Right lobe of liver (tissue), 6 donors: ENCODE results near the gene CGB3. TPM values are rescaled to one million over a fixed set of nuclear protein-coding genes. Genes with fewer than 3 reads are reported as not detected.
A peak's percentile ranks its signal among the peaks of the same experiment; 100 is the strongest.
"Not testable (repeated sequence)": the region's sequence is repeated elsewhere in the genome, so short reads cannot be mapped to it uniquely, and the experiment has no call there.

Experiments used
- ATAC-seq, 4 donors: fragments of 200-7000 bp; cut with Tn5 transposase; one replicate each; pipeline ENCODE4 v1.9.1; 2020; ENCODE audit warnings: mild to moderate bottlenecking in 4 of 4, moderate library complexity in 4 of 4
- DNase-seq, 3 donors: peaks; one replicate each; pipeline ENCODE4 v3.0.0-alpha.2; 2020
- H3K27ac ChIP-seq, 3 donors: fragments of 200-600 bp; one replicate each; pipeline ENCODE4 v1.8.0; 2022
- H3K27me3 ChIP-seq, 2 donors: fragments of 200-600 bp; one replicate each; pipeline ENCODE4 v1.8.0; 2022
- H3K36me3 ChIP-seq, 4 donors: fragments of 200-600 bp; sonication (generic) in 1 of 4; one replicate each; pipeline versions ENCODE4 v1.5.1 to v1.8.0; 2017 to 2022; ENCODE audit warnings: control low read depth in 1 of 4
- H3K4me1 ChIP-seq, 4 donors: fragments of 200-600 bp; sonication (generic) in 1 of 4; one replicate each; pipeline versions ENCODE4 v1.5.1 to v1.8.0; 2017 to 2022; ENCODE audit warnings: control low read depth in 1 of 4
- H3K4me3 ChIP-seq, 3 donors: fragments of 200-600 bp; one replicate each; pipeline ENCODE4 v1.8.0; 2022
- H3K9me3 ChIP-seq, 4 donors: fragments of 200-600 bp; sonication (generic) in 1 of 4; one replicate each; pipeline versions ENCODE4 v1.5.1 to v1.8.0; 2017 to 2022; ENCODE audit warnings: control low read depth in 1 of 4
- POLR2A ChIP-seq: fragments of 450-650 bp; IDR thresholded peaks from one replicate; pipeline ENCODE4 v1.6.1; 2017; ENCODE audit warnings: antibody characterized with exemption, mild to moderate bottlenecking
- WGBS: methylation state at CpG from one replicate; pipeline ENCODE4 v1.1.6; 2018; ENCODE audit warnings: low coverage, low lambda C conversion rate; ENCODE audit not compliant: insufficient coverage; ENCODE audit errors: missing lambda C conversion rate; 5-methylcytosine and 5-hydroxymethylcytosine counted together
- intact Hi-C, 2 donors: fragments of 100-400 bp; cut with DNase I; formaldehyde crosslinking; loops; one replicate each; pipeline versions ENCODE4 v1.11.2 to v1.14.1; 2022
- total RNA-seq, 6 experiments: library from RNA; depleted of rRNA in 2 of 6; stranded (reverse); fragments of >200 nt in 2 of 6; fragmentation: NEBNext Ultra II Directional in 3 of 6; extraction: Animal tissue kit (Norgen Biotek cat#: 25700) in 3 of 6; gene quantifications; one replicate each; pipeline versions ENCODE4 v1.1.0 to v1.2.4, GENCODE V29; 2016 to 2023
- TF ChIP-seq, protein P1 (sequence below), 4 donors: fragments of 200-600 bp in 3 of 4; fragments of 450-650 bp in 1 of 4; IDR thresholded peaks; one replicate each; pipeline versions ENCODE4 v1.5.1 to v1.8.0; 2016 to 2022; ENCODE audit warnings: antibody characterized with exemption in 4 of 4, mild to moderate bottlenecking in 2 of 4
- donor health status: DM: no; HTN: yes; CAD: no.
- donor health status: DM: no; HTN: no; CAD: no.
- donor health status: DM: no; HTN: no; CAD: no.
- donor health status: DM: no; HTN: yes; CAD: no.
- donor health status: DM: no; HTN: yes; CAD: no.

The CGB3 gene
- total RNA-seq, 6 experiments from 2014 or later = not detected

DNA sequence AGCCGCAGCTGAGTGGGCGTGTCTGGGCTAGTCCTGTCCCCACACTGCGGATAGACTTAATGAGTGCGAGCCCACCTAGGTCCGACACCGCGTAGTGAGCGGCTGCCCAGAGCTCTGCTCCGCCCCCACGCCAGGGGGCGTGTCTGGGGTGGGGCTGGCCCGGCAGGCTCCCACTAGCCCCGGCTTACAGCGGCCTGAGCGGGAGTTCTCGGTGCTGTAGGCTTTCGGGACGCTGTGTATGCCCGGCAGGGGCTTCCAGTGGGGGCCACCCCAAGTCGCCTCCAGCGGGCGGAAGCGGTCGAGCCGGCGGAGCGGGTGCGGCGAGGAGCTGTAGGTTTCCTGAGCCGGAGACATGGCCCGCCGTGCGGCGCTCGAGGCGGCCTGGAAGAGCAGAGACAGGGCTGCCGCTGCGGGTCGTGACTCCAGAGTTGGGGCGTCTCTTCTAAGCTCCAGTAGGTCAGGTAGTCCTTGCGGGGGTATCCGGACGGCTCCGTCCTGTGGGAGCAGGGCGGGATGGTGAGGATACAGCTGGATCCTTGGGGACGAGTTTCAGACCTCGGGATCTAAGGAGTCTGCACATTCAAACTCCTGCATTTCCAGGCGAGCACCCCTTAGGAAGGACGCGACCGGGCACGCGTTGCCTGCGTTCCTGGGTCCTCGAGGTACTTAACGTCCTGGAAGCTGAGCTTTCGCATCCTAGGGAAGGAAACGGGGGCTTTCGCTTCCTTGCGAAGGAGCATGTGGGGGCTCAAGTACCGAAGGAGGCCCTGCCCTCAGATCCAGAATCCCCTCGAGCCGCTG lies 32.2 kb upstream of the CGB3 start:
- ATAC-seq (peak; percentile 86 to 89 (median 88)), DNase-seq (peak; percentile 62 to 72 (median 71))
- Histone ChIP-seq H3K27ac (no peak overlapping the region), H3K9me3 (no peaks in the 10 kb centered on the region), H3K4me3 (peak overlapping the region; percentile 35 to 60 (median 43)), H3K36me3 (no peaks in the 10 kb centered on the region), H3K4me1 (peaks cover 0 to 9% (median under 1%) of the 10 kb centered on the region in 4 donors), H3K27me3 (no peaks in the 10 kb centered on the region)
- intact Hi-C loops = no loop called here
- WGBS = 0% methylated on average over 3 of the region's 63 CpGs
- no peak for TF ChIP-seq POLR2A
- TF ChIP-seq, protein P1, sequence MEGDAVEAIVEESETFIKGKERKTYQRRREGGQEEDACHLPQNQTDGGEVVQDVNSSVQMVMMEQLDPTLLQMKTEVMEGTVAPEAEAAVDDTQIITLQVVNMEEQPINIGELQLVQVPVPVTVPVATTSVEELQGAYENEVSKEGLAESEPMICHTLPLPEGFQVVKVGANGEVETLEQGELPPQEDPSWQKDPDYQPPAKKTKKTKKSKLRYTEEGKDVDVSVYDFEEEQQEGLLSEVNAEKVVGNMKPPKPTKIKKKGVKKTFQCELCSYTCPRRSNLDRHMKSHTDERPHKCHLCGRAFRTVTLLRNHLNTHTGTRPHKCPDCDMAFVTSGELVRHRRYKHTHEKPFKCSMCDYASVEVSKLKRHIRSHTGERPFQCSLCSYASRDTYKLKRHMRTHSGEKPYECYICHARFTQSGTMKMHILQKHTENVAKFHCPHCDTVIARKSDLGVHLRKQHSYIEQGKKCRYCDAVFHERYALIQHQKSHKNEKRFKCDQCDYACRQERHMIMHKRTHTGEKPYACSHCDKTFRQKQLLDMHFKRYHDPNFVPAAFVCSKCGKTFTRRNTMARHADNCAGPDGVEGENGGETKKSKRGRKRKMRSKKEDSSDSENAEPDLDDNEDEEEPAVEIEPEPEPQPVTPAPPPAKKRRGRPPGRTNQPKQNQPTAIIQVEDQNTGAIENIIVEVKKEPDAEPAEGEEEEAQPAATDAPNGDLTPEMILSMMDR (IDR thresholded peaks at IDR 0.05) = peak; percentile 9 to 44 (median 28)

- ATAC-seq, H3K4me3 ChIP-seq, H3K27me3 ChIP-seq, H3K36me3 ChIP-seq, H3K4me1 ChIP-seq, H3K27ac ChIP-seq, intact Hi-C loops, DNase-seq, H3K9me3 ChIP-seq: not testable (repeated sequence)
- WGBS = 75% methylated on average over 4 of the region's 24 CpGs
Observed at GRCh38 chr19:49050376-49051033, 26.4 kb upstream of the CGB3 start.

DNA sequence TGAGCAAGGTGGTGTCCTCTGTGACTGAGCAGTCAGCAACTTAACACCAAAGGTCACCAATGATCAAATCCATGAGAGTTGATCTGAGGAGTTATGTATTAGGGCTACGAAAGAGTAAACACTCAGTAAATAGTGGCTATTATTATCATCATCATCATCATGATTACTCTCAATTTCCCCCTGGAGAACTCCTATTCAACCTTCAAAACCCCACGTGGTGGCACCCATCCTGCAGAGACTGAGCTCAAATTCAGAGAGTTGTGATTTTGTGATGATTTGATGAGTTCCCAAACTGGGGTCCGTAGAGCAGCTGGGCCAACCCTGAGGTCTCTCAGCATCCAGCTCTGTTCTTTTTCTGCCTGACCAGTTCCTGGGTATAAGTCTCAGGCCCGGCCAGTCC lies 25.7 kb upstream of the CGB3 start:
- H3K9me3 ChIP-seq, intact Hi-C loops, H3K36me3 ChIP-seq, H3K4me1 ChIP-seq, H3K4me3 ChIP-seq, ATAC-seq, H3K27me3 ChIP-seq, H3K27ac ChIP-seq, DNase-seq: not testable (repeated sequence)
- 64% methylated on average over 2 of the region's 4 CpGs for WGBS

GRCh38 chr19:49049011-49049410 lies 24.9 kb upstream of the CGB3 start, which contains the start of gene CGB8:
CGB8 (minus strand) TSS chr19:49049111; CDS start chr19:49048739, 372 bp downstream.
- DNase-seq, ATAC-seq, H3K4me1 ChIP-seq, H3K27ac ChIP-seq, H3K4me3 ChIP-seq, H3K27me3 ChIP-seq, H3K9me3 ChIP-seq, intact Hi-C loops, H3K36me3 ChIP-seq: not testable (repeated sequence)
- WGBS = no CpG with 5 or more reads among the region's 12 CpGs

GRCh38 chr19:49043548-49043947 lies 19.4 kb upstream of the CGB3 start, which contains the start of gene CGB5:
CGB5 (plus strand) TSS chr19:49043848; CDS start chr19:49044210, 362 bp downstream.
- H3K9me3 ChIP-seq, DNase-seq, H3K36me3 ChIP-seq, H3K27ac ChIP-seq, H3K4me1 ChIP-seq, ATAC-seq, H3K4me3 ChIP-seq, H3K27me3 ChIP-seq, intact Hi-C loops: not testable (repeated sequence)
- WGBS = 67% methylated on average over 2 of the region's 15 CpGs

DNA sequence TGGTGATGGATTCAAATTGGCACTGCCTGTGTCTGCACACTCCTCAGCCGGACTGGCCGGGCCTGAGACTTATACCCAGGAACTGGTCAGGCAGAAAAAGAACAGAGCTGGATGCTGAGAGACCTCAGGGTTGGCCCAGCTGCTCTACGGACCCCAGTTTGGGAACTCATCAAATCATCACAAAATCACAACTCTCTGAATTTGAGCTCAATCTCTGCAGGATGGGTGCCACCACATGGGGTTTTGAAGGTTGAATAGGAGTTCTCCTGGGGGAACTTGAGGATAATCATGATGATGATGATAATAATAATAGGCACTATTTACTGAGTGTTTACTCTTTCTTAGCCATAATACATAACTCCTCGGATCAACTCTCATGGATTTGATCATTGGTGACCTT lies 18.5 kb upstream of the CGB3 start:
- ATAC-seq = not testable (repeated sequence)

GRCh38 chr19:49042177-49042576 lies 18.0 kb upstream of the CGB3 start:
- TF ChIP-seq, protein P1 (IDR thresholded peaks at IDR 0.05) = no peak
- TF ChIP-seq POLR2A = no peak
- no peaks in the 10 kb centered on the region for H3K27me3 ChIP-seq
- ATAC-seq = no peak
- no peaks in the 10 kb centered on the region for H3K4me1 ChIP-seq
- no peaks in the 10 kb centered on the region for H3K9me3 ChIP-seq
- no peaks in the 10 kb centered on the region for H3K36me3 ChIP-seq
- no peak for DNase-seq
- intact Hi-C loops = no loop called here
- WGBS = 65% methylated on average over 2 of the region's 17 CpGs
- H3K4me3 ChIP-seq = no peak overlapping the region
- no peak overlapping the region for H3K27ac ChIP-seq

More for the DNA sequence above, 18.5 kb upstream of the CGB3 start:
- H3K4me3 ChIP-seq, DNase-seq, H3K9me3 ChIP-seq, H3K27me3 ChIP-seq, H3K36me3 ChIP-seq, H3K4me1 ChIP-seq, intact Hi-C loops, H3K27ac ChIP-seq: not testable (repeated sequence)
- WGBS = 57% methylated on average over 1 of the region's 4 CpGs

DNA sequence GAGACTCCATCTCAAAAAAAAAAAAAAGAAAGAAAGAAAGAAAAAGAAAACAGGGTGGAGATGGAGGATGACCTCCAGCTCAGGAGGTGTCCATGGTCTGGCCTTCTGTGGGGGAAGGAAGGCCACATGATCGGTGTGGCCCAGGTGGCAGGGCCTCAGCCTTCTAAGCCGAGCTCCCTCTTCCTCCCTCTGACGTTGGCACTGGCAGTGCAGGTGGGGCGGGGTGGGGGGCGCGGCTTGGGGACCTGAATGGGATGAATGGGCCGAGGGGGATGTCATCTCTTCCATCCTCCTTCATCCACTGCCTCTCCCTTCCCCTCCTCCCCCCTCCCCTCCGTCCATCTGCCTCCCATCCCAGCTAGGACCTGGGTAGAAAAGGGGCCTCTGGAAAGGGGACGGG lies 15.6 kb upstream of the CGB3 start:
- H3K4me3 ChIP-seq, H3K27ac ChIP-seq, H3K4me1 ChIP-seq, H3K9me3 ChIP-seq, intact Hi-C loops, H3K27me3 ChIP-seq, ATAC-seq, H3K36me3 ChIP-seq, DNase-seq: not testable (repeated sequence)
- 0% methylated on average over 3 of the region's 9 CpGs for WGBS

DNA sequence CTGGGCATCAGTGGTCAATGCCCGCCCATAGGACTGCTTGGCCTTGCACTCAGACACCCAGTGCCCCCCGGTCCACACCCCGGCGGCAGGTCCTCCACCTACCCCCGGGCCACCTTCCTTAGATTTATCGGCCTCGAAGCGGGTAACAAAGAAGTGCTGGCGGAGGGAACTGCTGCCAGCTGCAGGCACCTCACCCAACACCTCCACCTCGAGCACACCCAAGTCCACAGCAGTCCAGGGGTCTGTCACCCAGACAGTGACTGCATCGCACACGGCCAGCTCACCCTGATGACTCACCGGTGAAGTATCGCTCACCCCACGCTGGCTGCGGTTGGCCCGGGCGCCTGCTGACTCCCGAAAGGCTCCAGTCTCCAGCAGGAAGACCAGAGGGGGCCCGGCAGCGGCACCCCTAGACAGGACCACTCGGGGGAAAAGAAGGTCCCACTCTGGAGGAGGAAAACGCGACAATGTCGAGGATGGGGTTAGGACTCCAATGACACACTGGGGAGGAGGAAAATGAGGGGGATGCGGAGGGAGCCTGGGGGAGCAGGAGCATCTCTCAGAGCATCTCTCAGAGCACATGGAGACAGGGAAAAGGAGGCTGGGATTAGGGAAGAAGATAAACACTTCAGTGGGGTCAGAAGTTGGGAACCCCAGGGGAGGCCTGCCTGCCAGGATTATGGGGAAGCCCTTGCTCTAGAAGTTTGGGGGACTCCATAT lies 14.6 kb upstream of the CGB3 start:
- DNase-seq, intact Hi-C loops, H3K36me3 ChIP-seq, H3K9me3 ChIP-seq, H3K27me3 ChIP-seq, H3K4me1 ChIP-seq, H3K27ac ChIP-seq, H3K4me3 ChIP-seq: not testable (repeated sequence)
- 60% methylated on average over 5 of the region's 26 CpGs for WGBS
- ATAC-seq = peak in 1 of 4 donors; percentile 17
